Jurkat, Clone E6-1 (cell line): ENCODE results near the gene ZNF808.
A peak's percentile ranks its signal among the peaks of the same experiment; 100 is the strongest.
"Not testable (repeated sequence)": the region's sequence is repeated elsewhere in the genome, so short reads cannot be mapped to it uniquely, and the experiment has no call there.

Experiments used
- DNase-seq: peaks from one replicate; pipeline ENCODE4 v3.0.0-alpha.2; 2011; ENCODE audit warnings: low read depth, low spot score
- H3K4me3 ChIP-seq: 2 replicates; pipeline ENCODE4 v1.5.1; 2011; ENCODE audit warnings: mild to moderate bottlenecking, low read length, control low read depth, moderate library complexity

The ZNF808 gene

GRCh38 chr19:52584736-52585440 lies 57.4 kb downstream of the ZNF808 start:
- no peak overlapping the region for H3K4me3 ChIP-seq
- no peak for DNase-seq

- no peak overlapping the region for H3K4me3 ChIP-seq
- DNase-seq = no peak
Observed at GRCh38 chr19:52585604-52586003, 58.1 kb downstream of the ZNF808 start.

- H3K4me3 ChIP-seq = no peak overlapping the region
- no peak for DNase-seq
Observed at GRCh38 chr19:52590728-52591127, 63.3 kb downstream of the ZNF808 start.

GRCh38 chr19:52592301-52592700 lies 64.8 kb downstream of the ZNF808 start:
- no peak overlapping the region for H3K4me3 ChIP-seq
- no peak for DNase-seq

GRCh38 chr19:52593441-52593840 lies 66.0 kb downstream of the ZNF808 start:
- not testable (repeated sequence) for H3K4me3 ChIP-seq, DNase-seq

GRCh38 chr19:52599241-52599640 lies 71.8 kb downstream of the ZNF808 start:
- no peak for DNase-seq
- H3K4me3 ChIP-seq = no peak overlapping the region

- DNase-seq = no peak
- H3K4me3 ChIP-seq = peak overlapping the region; percentile 68
Observed at GRCh38 chr19:52600639-52601024, 73.2 kb downstream of the ZNF808 start.

GRCh38 chr19:52601025-52601973 lies 73.8 kb downstream of the ZNF808 start:
- peak; percentile 63 for DNase-seq
- peak overlapping the region; percentile 68 for H3K4me3 ChIP-seq

GRCh38 chr19:52601974-52602366 lies 74.5 kb downstream of the ZNF808 start:
- DNase-seq = not testable (repeated sequence)
- H3K4me3 ChIP-seq = peak overlapping the region; percentile 68

- no peak overlapping the region for H3K4me3 ChIP-seq
- no peak for DNase-seq
Observed at GRCh38 chr19:52602941-52603340, 75.5 kb downstream of the ZNF808 start.

- no peak overlapping the region for H3K4me3 ChIP-seq
- DNase-seq = no peak
Observed at GRCh38 chr19:52603558-52604207, 76.2 kb downstream of the ZNF808 start.
